A673 (cell line): ENCODE measurements around the gene TMEM259.

ENCODE experiments used
- CTCF ChIP-seq: fragments of 300-800, 200-600 bp; sonication (generic); conservative IDR thresholded peaks from 2 replicates; pipeline ENCODE4 v1.5.1; 2017; ENCODE audit warnings: low read depth, mild to moderate bottlenecking, antibody characterized with exemption, low read length, moderate library complexity, mixed read lengths
- EZH2 ChIP-seq: fragments of 200-600 bp; sonication (generic); IDR thresholded peaks from 2 replicates; pipeline ENCODE4 v1.6.1; 2017; ENCODE audit warnings: borderline replicate concordance, low read depth, mild to moderate bottlenecking, mixed read lengths, antibody characterized with exemption, low read length; ENCODE audit not compliant: poor library complexity, severe bottlenecking

- TF ChIP-seq CTCF: no peak
- TF ChIP-seq EZH2: no peak
Measured at GRCh38 chr19:980133-980998, 40.6 kb downstream of the TMEM259 start.
